Endometrium (tissue), 2 donors: Measurements from ENCODE around the gene LIPK.

ENCODE experiments used
- FAIRE-seq: peaks from 2 replicates; lab custom pipeline; 2012; peaks lifted over from hg19 to GRCh38; lab: Jason Lieb, UNC
- donor health status: control.
- donor health status: control.

LIPK gene

DNA sequence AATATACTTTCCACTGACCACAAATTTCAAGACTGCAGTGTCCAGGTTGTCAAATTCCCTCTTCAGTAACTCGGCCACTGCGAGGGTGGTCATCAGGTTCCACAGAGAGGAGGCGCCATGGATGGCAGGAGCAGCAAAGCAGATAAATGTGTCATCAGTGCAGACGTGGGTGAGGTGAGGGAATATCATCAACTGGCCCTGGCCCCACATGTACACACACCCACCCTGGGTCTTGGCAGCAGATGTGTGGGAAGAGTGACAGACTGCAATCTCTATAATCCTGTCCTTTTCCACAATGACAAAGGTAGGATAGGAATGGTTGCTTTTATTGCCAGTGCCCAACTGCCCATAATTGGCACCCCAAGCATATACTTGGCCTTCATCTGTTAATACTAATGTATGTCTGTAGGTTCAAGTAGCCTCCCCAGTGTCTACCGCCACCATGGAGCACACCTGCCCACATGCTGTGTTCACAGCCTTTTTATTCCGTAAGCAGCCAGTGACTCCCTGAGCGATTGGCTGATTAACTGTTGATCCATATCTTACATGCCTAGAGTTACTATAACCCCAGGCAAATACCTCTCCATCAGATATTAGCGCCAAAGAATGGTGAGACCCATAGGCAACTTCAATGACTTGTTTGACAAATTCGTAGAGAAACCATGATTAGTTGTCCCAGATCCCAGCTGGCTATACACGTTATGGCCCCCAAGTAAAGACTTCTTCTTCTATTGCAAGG is 80.2 kb downstream of the LIPK start:
- no peak for FAIRE-seq

GRCh38 chr10:88787463-88787862 is 81.4 kb downstream of the LIPK start:
- FAIRE-seq, result no peak

DNA sequence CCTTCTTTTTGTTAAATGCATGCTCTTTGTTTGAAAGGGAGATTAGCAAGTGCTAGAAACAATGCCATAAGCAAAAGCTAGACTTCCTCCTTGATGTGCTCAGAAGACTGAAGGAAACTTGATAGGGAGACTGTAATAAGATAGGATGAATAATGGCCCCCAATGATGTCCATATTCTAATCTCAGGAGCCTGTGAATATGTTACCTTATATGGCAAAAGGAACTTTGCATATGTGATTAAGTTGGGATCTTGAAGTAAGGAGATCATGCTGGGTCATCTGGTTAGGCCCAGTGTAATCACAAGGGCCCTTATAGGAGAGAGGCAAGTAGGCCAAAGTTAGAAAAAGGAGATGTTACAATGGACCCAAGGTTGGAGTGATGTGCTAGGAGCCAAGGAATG is 82.9 kb downstream of the LIPK start:
- no peak for FAIRE-seq

DNA sequence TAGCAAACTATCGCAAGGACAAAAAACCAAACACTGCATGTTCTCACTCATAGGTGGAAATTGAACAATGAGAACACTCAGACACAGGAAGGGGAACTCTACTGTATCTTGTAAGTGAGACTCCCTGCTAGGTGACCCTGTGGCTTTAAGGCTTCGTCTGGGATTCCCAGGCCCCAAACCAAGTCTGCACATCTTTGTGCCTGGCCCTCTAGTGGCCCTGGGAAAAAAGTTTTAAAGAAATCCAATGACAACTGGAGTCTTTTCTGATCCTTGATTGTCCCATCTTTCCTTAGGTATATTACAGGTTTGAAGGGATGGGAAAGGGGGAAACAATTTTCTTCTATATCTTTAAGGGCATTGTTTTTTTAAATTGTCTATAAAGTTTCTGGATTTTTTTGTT is 85.9 kb downstream of the LIPK start:
- FAIRE-seq, result peak; percentile 18

GRCh38 chr10:88792661-88793060 is 86.6 kb downstream of the LIPK start:
- FAIRE-seq, result no peak

- FAIRE-seq, result no peak
Observed at GRCh38 chr10:88793712-88794299, 87.8 kb downstream of the LIPK start.

GRCh38 chr10:88794731-88795130 is 88.7 kb downstream of the LIPK start:
- no peak for FAIRE-seq

- FAIRE-seq, result no peak
Observed at GRCh38 chr10:88800152-88801125, 94.4 kb downstream of the LIPK start.
